OCI-LY1 (cell line): Measurements from ENCODE around the gene RUNX3.
"Not testable (repeated sequence)": the region's sequence is repeated elsewhere in the genome, so short reads cannot be mapped to it uniquely, and the experiment has no call there.

ENCODE experiments used
- H2AFZ ChIP-seq: fragments of 200-600 bp; sonication (generic), shearing (Covaris generic); 2 replicates; pipeline ENCODE4 v1.6.0; 2014; ENCODE audit warnings: antibody characterized with exemption, mild to moderate bottlenecking, low read length
- H3F3A ChIP-seq: fragments of 200-600 bp; sonication (generic), shearing (Covaris generic); 2 replicates; pipeline ENCODE4 v1.6.0; 2014; ENCODE audit warnings: mild to moderate bottlenecking, antibody characterized with exemption, low read length, moderate library complexity; ENCODE audit not compliant: insufficient read depth
- H3K27ac ChIP-seq: fragments of 200-600 bp; sonication (generic); 2 replicates; pipeline ENCODE4 v1.5.1; 2014; ENCODE audit warnings: low read length, mixed run types, mild to moderate bottlenecking, low read depth; ENCODE audit not compliant: poor library complexity, severe bottlenecking
- H3K27me3 ChIP-seq: fragments of 200-600 bp; sonication (generic); 2 replicates; pipeline ENCODE4 v1.6.0; 2014; ENCODE audit warnings: antibody characterized with exemption, mild to moderate bottlenecking, low read length, moderate library complexity; ENCODE audit not compliant: insufficient read depth
- H3K36me3 ChIP-seq: fragments of 200-600 bp; sonication (generic); 2 replicates; pipeline ENCODE4 v1.6.1; 2014; ENCODE audit warnings: mild to moderate bottlenecking, antibody characterized with exemption, low read length, moderate library complexity, mixed read lengths; ENCODE audit not compliant: insufficient read depth
- H3K4me1 ChIP-seq: fragments of 200-600 bp; sonication (generic); 2 replicates; pipeline ENCODE4 v1.5.1; 2014; ENCODE audit warnings: mild to moderate bottlenecking, low read length, moderate library complexity; ENCODE audit not compliant: insufficient read depth, severe bottlenecking
- H3K4me2 ChIP-seq: fragments of 200-600 bp; sonication (generic), shearing (Covaris generic); 2 replicates; pipeline ENCODE4 v1.6.1; 2014; ENCODE audit warnings: low read length
- H3K4me3 ChIP-seq: fragments of 200-600 bp; sonication (generic); 2 replicates; pipeline ENCODE4 v1.5.1; 2014; ENCODE audit warnings: low read length, low read depth, mild to moderate bottlenecking, mixed read lengths; ENCODE audit not compliant: poor library complexity, severe bottlenecking
- H3K79me2 ChIP-seq: fragments of 200-600 bp; shearing (Covaris generic); 2 replicates; pipeline ENCODE4 v1.6.1; 2016; ENCODE audit warnings: mixed run types, low read length, mixed read lengths; ENCODE audit not compliant: insufficient read depth
- H3K9ac ChIP-seq: fragments of 200-600 bp; sonication (generic), shearing (Covaris generic); 2 replicates; pipeline ENCODE4 v1.6.1; 2014; ENCODE audit warnings: mild to moderate bottlenecking, low read length, mixed read lengths
- H3K9me2 ChIP-seq: fragments of 200-600 bp; sonication (generic), shearing (Covaris generic); 2 replicates; pipeline ENCODE4 v1.6.1; 2014; ENCODE audit warnings: low read depth, mild to moderate bottlenecking, low read length, mixed read lengths
- H3K9me3 ChIP-seq: fragments of 200-600 bp; shearing (Covaris generic); 2 replicates; pipeline ENCODE4 v1.6.1; 2014; ENCODE audit warnings: low read length, mixed read lengths
- H4K20me1 ChIP-seq: fragments of 200-600 bp; sonication (generic), shearing (Covaris generic); 2 replicates; pipeline ENCODE4 v1.6.0; 2016; ENCODE audit warnings: mild to moderate bottlenecking, low read length; ENCODE audit not compliant: insufficient read depth
- EZH2 ChIP-seq: fragments of 200-600 bp; sonication (generic), shearing (Covaris generic); IDR thresholded peaks from 2 replicates; pipeline ENCODE4 v1.8.0; 2017; ENCODE audit warnings: borderline replicate concordance, mixed run types, mild to moderate bottlenecking, antibody characterized with exemption, low read length, moderate library complexity, mixed read lengths
- TF ChIP-seq, protein P1 (sequence below): fragments of 200-600 bp; sonication (generic), shearing (Covaris generic); IDR thresholded peaks from 2 replicates; pipeline ENCODE4 v1.5.1; 2017; ENCODE audit warnings: mild to moderate bottlenecking, antibody characterized with exemption, low read length, moderate library complexity, mixed read lengths

Gene RUNX3

GRCh38 chr1:24894002-24894401, 36.1 kb downstream of the RUNX3 start:
- H3K4me2 ChIP-seq, result no peak overlapping the region
- no peak overlapping the region for H2AFZ ChIP-seq

GRCh38 chr1:24893431-24893830, 36.6 kb downstream of the RUNX3 start:
- H3K4me2 ChIP-seq, result no peak overlapping the region
- no peak for TF ChIP-seq EZH2
- TF ChIP-seq, protein P1, sequence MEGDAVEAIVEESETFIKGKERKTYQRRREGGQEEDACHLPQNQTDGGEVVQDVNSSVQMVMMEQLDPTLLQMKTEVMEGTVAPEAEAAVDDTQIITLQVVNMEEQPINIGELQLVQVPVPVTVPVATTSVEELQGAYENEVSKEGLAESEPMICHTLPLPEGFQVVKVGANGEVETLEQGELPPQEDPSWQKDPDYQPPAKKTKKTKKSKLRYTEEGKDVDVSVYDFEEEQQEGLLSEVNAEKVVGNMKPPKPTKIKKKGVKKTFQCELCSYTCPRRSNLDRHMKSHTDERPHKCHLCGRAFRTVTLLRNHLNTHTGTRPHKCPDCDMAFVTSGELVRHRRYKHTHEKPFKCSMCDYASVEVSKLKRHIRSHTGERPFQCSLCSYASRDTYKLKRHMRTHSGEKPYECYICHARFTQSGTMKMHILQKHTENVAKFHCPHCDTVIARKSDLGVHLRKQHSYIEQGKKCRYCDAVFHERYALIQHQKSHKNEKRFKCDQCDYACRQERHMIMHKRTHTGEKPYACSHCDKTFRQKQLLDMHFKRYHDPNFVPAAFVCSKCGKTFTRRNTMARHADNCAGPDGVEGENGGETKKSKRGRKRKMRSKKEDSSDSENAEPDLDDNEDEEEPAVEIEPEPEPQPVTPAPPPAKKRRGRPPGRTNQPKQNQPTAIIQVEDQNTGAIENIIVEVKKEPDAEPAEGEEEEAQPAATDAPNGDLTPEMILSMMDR, result no peak
- no peaks in the 10 kb centered on the region for H3K4me1 ChIP-seq
- H2AFZ ChIP-seq, result no peak overlapping the region
- no peaks in the 10 kb centered on the region for H3K79me2 ChIP-seq
- H3K27me3 ChIP-seq, result peaks cover 8% of the 10 kb centered on the region; the same call in 1 of the 2 replicates
- H3K9me3 ChIP-seq, result no peaks in the 10 kb centered on the region
- H4K20me1 ChIP-seq, result no peaks in the 10 kb centered on the region
- H3K9me2 ChIP-seq, result no peaks in the 10 kb centered on the region
- no peak overlapping the region for H3K27ac ChIP-seq
- H3K36me3 ChIP-seq, result no peaks in the 10 kb centered on the region
- H3K4me3 ChIP-seq, result no peak overlapping the region
- H3K9ac ChIP-seq, result no peak overlapping the region
- H3F3A ChIP-seq, result no peaks in the 10 kb centered on the region

More at GRCh38 chr1:24894002-24894401, 36.1 kb downstream of the RUNX3 start:
- TF ChIP-seq, protein P1, result no peak
- no peak for TF ChIP-seq EZH2
- no peaks in the 10 kb centered on the region for H3K9me2 ChIP-seq
- no peaks in the 10 kb centered on the region for H3K9me3 ChIP-seq
- no peaks in the 10 kb centered on the region for H4K20me1 ChIP-seq
- H3K36me3 ChIP-seq, result no peaks in the 10 kb centered on the region
- no peaks in the 10 kb centered on the region for H3K4me1 ChIP-seq
- H3K27ac ChIP-seq, result no peak overlapping the region
- no peak overlapping the region for H3K9ac ChIP-seq
- no peaks in the 10 kb centered on the region for H3F3A ChIP-seq
- H3K79me2 ChIP-seq, result no peaks in the 10 kb centered on the region
- peaks cover 8% of the 10 kb centered on the region; the same call in 1 of the 2 replicates for H3K27me3 ChIP-seq
- no peak overlapping the region for H3K4me3 ChIP-seq

DNA sequence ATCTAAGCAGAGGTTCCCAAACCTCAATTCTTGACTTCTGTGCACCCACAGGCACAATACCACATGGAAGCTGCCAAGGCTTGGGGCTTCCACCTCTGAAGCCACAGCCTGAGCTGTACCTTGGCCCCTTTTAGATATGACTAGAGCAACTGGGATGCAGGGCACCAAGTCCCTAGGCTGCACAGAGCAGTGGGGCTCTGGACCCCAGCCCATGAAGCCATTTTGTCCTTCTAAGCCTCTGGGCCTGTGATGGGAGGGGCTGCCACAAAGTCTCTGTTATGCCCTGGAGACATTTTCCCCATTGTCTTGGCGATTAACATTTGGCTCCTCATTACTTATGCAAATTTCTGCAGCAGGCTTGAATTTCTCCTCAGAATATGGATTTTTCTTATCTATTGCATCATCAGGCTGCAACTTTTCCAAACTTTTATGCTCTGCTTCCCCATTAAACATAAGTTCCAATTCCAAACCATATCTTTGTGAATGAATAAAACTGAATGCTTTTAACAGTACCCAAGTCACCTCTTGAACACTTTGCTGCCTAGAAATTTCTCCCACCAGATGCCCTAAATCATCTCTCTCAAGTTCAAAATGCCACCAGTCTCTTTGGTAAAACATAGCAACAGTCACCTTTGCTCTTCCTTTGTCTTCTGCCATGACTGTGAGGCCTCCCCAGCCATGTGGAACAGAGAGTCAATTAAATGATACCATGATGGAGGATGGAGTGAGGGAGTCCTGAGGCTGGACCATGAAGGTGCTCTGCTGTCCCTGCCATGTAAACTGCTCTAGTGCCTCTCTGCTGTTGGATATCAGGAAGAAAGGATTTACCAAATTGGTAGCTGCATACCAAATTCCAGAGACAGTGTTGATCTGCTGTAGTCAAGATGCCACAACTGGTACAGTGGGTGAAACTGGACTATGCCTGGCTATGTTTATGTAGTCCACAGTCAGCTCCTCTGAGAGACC, 37.6 kb downstream of the RUNX3 start:
- H3K9me3 ChIP-seq, result no peaks in the 10 kb centered on the region
- H3K36me3 ChIP-seq, result no peaks in the 10 kb centered on the region
- no peaks in the 10 kb centered on the region for H4K20me1 ChIP-seq
- H3K27me3 ChIP-seq, result peaks cover 8% of the 10 kb centered on the region; the same call in 1 of the 2 replicates
- no peaks in the 10 kb centered on the region for H3K79me2 ChIP-seq
- H3K4me1 ChIP-seq, result no peaks in the 10 kb centered on the region
- H3K9ac ChIP-seq, result no peak overlapping the region
- no peak overlapping the region for H3K4me2 ChIP-seq
- H3K9me2 ChIP-seq, result no peaks in the 10 kb centered on the region
- TF ChIP-seq, protein P1, result no peak
- TF ChIP-seq EZH2, result no peak
- no peaks in the 10 kb centered on the region for H3F3A ChIP-seq
- no peak overlapping the region for H2AFZ ChIP-seq
- no peak overlapping the region for H3K27ac ChIP-seq
- H3K4me3 ChIP-seq, result no peak overlapping the region

DNA sequence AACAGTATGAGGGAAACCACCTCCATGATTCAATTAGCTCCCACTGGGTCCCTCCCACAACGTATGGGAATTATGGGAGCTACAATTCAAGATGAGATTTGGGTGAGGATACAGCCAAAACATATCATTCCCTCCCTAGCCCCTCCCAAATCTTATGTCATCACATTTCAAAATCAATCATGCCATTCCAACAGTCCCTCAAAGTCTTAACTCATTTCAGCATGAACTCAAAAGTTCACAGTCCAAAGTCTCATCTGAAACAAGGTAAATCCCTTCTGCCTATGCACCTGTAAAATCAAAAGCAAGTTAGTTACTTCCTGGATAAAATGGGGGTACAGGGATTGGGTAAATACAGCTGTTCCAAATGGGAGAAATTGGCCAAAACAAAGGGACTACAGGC, 38.7 kb downstream of the RUNX3 start:
- not testable (repeated sequence) for H3K9me3 ChIP-seq, H3K79me2 ChIP-seq, H3K27me3 ChIP-seq

More for the DNA sequence above, 38.7 kb downstream of the RUNX3 start:
- not testable (repeated sequence) for H3K4me1 ChIP-seq, H3K4me3 ChIP-seq, H3K36me3 ChIP-seq, H3K9me2 ChIP-seq, H2AFZ ChIP-seq, H3K27ac ChIP-seq, H4K20me1 ChIP-seq, H3K4me2 ChIP-seq, H3K9ac ChIP-seq, H3F3A ChIP-seq
